ENCODE measurements around the gene CTNNA3.

The CTNNA3 gene

GRCh38 chr10:67550838-67551402 is 145.1 kb downstream of the CTNNA3 start (continued):
- no peak for TF ChIP-seq ZNF148 (tag by site-specific recombination; IDR thresholded peaks at IDR 0.05; ENCODE audit: borderline replicate concordance)
- no peak for TF ChIP-seq ZNF280D (tag by site-specific recombination; IDR thresholded peaks at IDR 0.05)
- no peak for TF ChIP-seq ZNF645 (tag by site-specific recombination; IDR thresholded peaks at IDR 0.05)
- no peak for TF ChIP-seq CTCF (tag by site-specific recombination; IDR thresholded peaks at IDR 0.05)
- TF ChIP-seq ZNF658 (tag by site-specific recombination; IDR thresholded peaks at IDR 0.05): no peak
- TF ChIP-seq ZNF768 (tag by site-specific recombination; IDR thresholded peaks at IDR 0.05): no peak
- no peak for TF ChIP-seq ZNF560 (tag by site-specific recombination; IDR thresholded peaks at IDR 0.05; ENCODE audit: borderline replicate concordance)

- TF ChIP-seq ZFHX2 (tag by site-specific recombination; conservative IDR thresholded peaks at IDR 0.05) (no peak), ZNF596 (tag by site-specific recombination; IDR thresholded peaks at IDR 0.05) (no peak), REST (tag by site-specific recombination; IDR thresholded peaks at IDR 0.05) (no peak)
- POLR2A ChIA-PET: no interaction called here
Observed at GRCh38 chr10:67550046-67550445, 145.9 kb downstream of the CTNNA3 start.

More at GRCh38 chr10:67550046-67550445, 145.9 kb downstream of the CTNNA3 start:
- CTCF ChIA-PET: no interaction called here
- no peaks in the 10 kb centered on the region for H3K4me1 ChIP-seq (ENCODE audit: control insufficient read depth, insufficient read depth, low read length)
- no peak overlapping the region for H3K27ac ChIP-seq (ENCODE audit: extremely low read depth, low read depth, low read length)
- no peaks in the 10 kb centered on the region for H3K36me3 ChIP-seq (ENCODE audit: control insufficient read depth in 2 of 2, insufficient read depth in 1 of 2, low read length in 2 of 2)
- no peaks in the 10 kb centered on the region for H3K9me3 ChIP-seq (ENCODE audit: control insufficient read depth, insufficient read depth, low read depth, low read length)
- H3K4me3 ChIP-seq (ENCODE audit: low read depth, low read length): no peak overlapping the region
